Pancreas (tissue), 10 donors: ENCODE measurements around the gene ZNF142. TPM values are rescaled to one million over a fixed set of nuclear protein-coding genes. Genes with fewer than 3 reads are reported as not detected.
A peak's percentile ranks its signal among the peaks of the same experiment; 100 is the strongest.

ENCODE experiments used
- ATAC-seq, 4 donors: fragments of 200-7000 bp; cut with Tn5 transposase; one replicate each; pipeline versions ENCODE4 v1.8.0 to v1.9.1; 2020; ENCODE audit warnings: mild to moderate bottlenecking in 4 of 4, moderate library complexity in 4 of 4
- DNase-seq, 6 donors: peaks; one replicate each; pipeline ENCODE4 v3.0.0-alpha.2; 2020
- FAIRE-seq: peaks from 2 replicates; lab custom pipeline; 2012; peaks lifted over from hg19 to GRCh38; lab: Jason Lieb, UNC
- H3K27ac ChIP-seq, 4 donors: fragments of 200-600 bp; sonication (generic); 1 replicate in 3 of 4; 2 replicates in 1 of 4; pipeline versions ENCODE4 v1.5.0 to v1.8.0; 2020
- H3K27me3 ChIP-seq, 4 donors: fragments of 200-600 bp; one replicate each; pipeline ENCODE4 v1.8.0; 2021
- H3K36me3 ChIP-seq, 3 donors: fragments of 200-600 bp; sonication (generic) in 1 of 3; one replicate each; pipeline versions ENCODE4 v1.5.0 to v1.8.0; 2020 to 2021
- H3K4me1 ChIP-seq, 3 donors: fragments of 200-600 bp; one replicate each; pipeline ENCODE4 v1.8.0; 2021
- H3K4me3 ChIP-seq, 4 donors: fragments of 200-600 bp; sonication (generic) in 2 of 4; one replicate each; pipeline versions ENCODE4 v1.5.0 to v1.8.0; 2020 to 2021
- H3K9me3 ChIP-seq, 4 donors: fragments of 200-600 bp; one replicate each; pipeline ENCODE4 v1.8.0; 2021
- WGBS, 2 donors: extraction: QIAGEN DNeasy Blood & Tissue Kit; methylation state at CpG; one replicate each; pipeline ENCODE4 v1.1.7; 2013; 5-methylcytosine and 5-hydroxymethylcytosine counted together
- intact Hi-C, 3 donors: fragments of 100-400 bp; cut with DNase I; formaldehyde crosslinking; loops; one replicate each; pipeline versions ENCODE4 v1.11.1 to v1.14.2; 2022
- polyA plus RNA-seq, 2 donors: library from polyadenylated mRNA; stranded (reverse); fragments of 200-250 nt; gene quantifications; one replicate each; pipeline ENCODE4 v1.2.3, GENCODE V29; 2013
- total RNA-seq, 6 donors: library from RNA; stranded (reverse); fragmentation: NEBNext Ultra II Directional in 4 of 6; extraction: Animal tissue kit (Norgen Biotek cat#: 25700) in 4 of 6; gene quantifications; one replicate each; pipeline versions ENCODE4 v1.2.1 to v1.2.4, GENCODE V29; 2021 to 2023
- TF ChIP-seq, protein P1 (sequence below), 4 donors: fragments of 200-600 bp; sonication (generic) in 3 of 4; IDR thresholded peaks; one replicate each; pipeline versions ENCODE4 v1.5.0 to v1.8.0; 2021; ENCODE audit warnings: antibody characterized with exemption in 4 of 4
- donor health status: healthy with polysubstance abuse.
- donor health status: DM: no; HTN: no; CAD: no; lungs with moderate emphysema.
- donor health status: DM: no; HTN: no; CAD: no.
- donor health status: control.
- donor health status: control.
- donor health status: Bipolar disorder and iron deficiency.
- donor health status: DM: yes; HTN: yes; CAD: no.
- donor health status: DM: no; HTN: no; CAD: no.
- donor health status: DM: no; HTN: no; CAD: no.
- donor health status: DM: yes; HTN: yes; CAD: no.

The ZNF142 gene
- total and polyA plus RNA-seq, 8 donors: 7.9 to 16.7 (median 9.9) TPM

DNA sequence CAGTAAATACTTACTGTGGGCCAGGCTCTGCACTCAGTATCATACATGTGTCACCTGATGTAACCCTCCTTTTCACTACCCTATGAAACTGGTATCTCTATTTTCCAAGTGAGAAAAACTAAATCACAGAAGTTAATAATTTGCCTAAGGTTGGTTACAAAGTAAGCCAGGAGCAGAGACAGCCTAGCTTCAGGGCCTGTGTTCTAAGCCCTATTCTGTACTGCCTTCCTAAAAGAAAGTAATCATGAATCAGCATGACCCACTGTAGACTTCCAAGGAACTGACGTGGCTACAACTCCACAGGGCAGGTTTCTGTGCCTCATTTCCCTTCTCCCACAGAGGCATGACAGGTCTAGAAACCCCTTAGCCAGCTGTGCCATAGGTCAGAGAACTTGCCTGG is 14.3 kb downstream of the ZNF142 start:
- Histone ChIP-seq H3K4me3 (no peak overlapping the region), H3K27me3 (no peaks in the 10 kb centered on the region), H3K9me3 (no peaks in the 10 kb centered on the region), H3K36me3 (peaks cover 11 to 73% (median 20%) of the 10 kb centered on the region in 3 donors), H3K27ac (peak overlapping the region in 3 of 4 donors; percentile 26 to 67 (median 58)), H3K4me1 (no peaks in the 10 kb centered on the region)
- intact Hi-C loops: no loop called here
- DNase-seq: no peak
- peak; percentile 32 to 66 (median 62) for ATAC-seq
- TF ChIP-seq, protein P1, sequence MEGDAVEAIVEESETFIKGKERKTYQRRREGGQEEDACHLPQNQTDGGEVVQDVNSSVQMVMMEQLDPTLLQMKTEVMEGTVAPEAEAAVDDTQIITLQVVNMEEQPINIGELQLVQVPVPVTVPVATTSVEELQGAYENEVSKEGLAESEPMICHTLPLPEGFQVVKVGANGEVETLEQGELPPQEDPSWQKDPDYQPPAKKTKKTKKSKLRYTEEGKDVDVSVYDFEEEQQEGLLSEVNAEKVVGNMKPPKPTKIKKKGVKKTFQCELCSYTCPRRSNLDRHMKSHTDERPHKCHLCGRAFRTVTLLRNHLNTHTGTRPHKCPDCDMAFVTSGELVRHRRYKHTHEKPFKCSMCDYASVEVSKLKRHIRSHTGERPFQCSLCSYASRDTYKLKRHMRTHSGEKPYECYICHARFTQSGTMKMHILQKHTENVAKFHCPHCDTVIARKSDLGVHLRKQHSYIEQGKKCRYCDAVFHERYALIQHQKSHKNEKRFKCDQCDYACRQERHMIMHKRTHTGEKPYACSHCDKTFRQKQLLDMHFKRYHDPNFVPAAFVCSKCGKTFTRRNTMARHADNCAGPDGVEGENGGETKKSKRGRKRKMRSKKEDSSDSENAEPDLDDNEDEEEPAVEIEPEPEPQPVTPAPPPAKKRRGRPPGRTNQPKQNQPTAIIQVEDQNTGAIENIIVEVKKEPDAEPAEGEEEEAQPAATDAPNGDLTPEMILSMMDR (IDR thresholded peaks at IDR 0.05): no peak
- FAIRE-seq: no peak
- WGBS, 2 donors: 53 to 68% methylated on average over 1 of the region's 1 CpG

DNA sequence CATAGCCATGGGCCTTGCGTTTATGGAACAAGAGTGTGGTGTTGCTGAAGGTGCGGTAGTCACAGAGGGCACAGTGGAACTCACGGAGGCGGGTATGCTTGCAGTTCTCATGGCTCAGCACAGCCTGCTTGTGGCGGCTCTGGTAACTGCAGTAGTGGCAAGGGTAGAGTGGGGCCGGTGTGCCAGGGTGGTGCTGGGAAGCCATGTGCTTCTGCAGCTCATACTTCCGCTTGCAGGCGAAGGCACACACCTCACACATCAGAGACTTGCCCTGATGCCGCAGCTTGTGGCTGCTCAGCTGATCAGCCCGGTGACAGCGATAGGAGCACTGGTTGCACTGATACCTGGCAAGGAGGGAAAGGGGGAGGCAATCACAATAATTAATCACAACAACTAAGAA is 14.7 kb downstream of the ZNF142 start:
- no peaks in the 10 kb centered on the region for H3K27me3 ChIP-seq
- H3K36me3 ChIP-seq: peaks cover 11 to 71% (median 20%) of the 10 kb centered on the region in 3 donors
- H3K27ac ChIP-seq: peak overlapping the region in 3 of 4 donors; percentile 49 to 67 (median 58)
- H3K4me3 ChIP-seq: no peak overlapping the region
- peak; percentile 52 to 64 (median 54) for ATAC-seq
- intact Hi-C loops: no loop called here
- TF ChIP-seq, protein P1 (IDR thresholded peaks at IDR 0.05): no peak
- no peaks in the 10 kb centered on the region for H3K4me1 ChIP-seq
- DNase-seq: peak in 1 of 6 donors; percentile 14
- FAIRE-seq: no peak
- H3K9me3 ChIP-seq: no peaks in the 10 kb centered on the region
- 62 to 71% methylated on average over 11 of the region's 11 CpGs for WGBS, 2 donors

DNA sequence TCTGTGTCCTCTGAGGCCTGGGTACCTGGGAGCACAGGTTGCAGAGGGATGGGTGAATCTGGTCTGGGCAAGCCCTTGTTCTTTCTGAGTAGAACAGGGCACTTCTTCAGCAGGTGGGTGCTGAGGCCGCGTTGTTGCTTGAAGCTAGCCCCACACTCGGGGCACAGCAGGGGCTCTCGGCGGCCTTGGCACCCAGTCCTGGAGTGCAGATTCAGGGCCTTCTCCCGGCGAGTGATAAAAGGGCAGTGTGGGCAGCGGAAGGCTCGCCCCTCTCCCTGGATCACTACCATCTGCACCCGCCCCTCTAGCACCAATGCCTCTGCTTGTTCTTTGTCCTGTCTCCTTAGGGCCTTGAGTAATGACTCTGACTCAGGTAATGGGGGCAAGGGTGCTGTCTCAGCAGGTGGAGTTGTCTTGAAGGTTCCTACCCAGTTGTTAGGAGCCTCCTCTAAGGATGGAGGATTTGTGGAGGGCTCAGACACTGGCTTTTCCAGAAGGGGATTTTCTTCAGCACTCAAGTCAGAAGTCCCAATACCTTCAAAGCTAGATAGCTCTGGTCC is 15.6 kb downstream of the ZNF142 start:
- peaks cover 11 to 71% (median 20%) of the 10 kb centered on the region in 3 donors for H3K36me3 ChIP-seq
- TF ChIP-seq, protein P1 (IDR thresholded peaks at IDR 0.05): no peak
- no peak for FAIRE-seq
- H3K27me3 ChIP-seq: no peaks in the 10 kb centered on the region
- peak overlapping the region in 1 of 4 donors; percentile 67 for H3K27ac ChIP-seq
- no peaks in the 10 kb centered on the region for H3K4me1 ChIP-seq
- intact Hi-C loops: no loop called here
- 87 to 92% methylated on average over 10 of the region's 10 CpGs for WGBS, 2 donors
- H3K9me3 ChIP-seq: no peaks in the 10 kb centered on the region
- no peak for DNase-seq
- no peak overlapping the region for H3K4me3 ChIP-seq
- no peak for ATAC-seq

DNA sequence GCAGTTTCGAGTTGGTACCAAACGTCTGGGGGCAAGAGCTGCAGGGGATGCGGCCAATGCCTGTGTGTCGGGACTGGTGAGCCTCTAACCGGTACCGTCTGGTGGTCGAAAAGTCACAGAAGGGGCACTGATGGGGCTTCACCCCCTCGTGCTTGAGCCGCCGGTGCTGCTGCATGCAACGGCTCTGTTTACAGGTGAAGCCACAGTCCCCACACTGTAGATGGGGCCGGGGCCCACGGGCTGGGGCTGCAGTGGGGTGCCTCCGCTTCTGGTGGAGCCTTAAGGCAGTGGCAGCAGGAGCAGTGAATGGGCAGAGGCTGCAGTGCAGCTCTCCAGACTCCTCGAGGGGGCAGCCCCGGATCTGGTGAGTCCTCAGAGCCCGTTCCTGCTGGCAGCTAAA is 16.6 kb downstream of the ZNF142 start:
- Histone ChIP-seq H3K9me3 (no peaks in the 10 kb centered on the region), H3K27ac (no peak overlapping the region), H3K4me1 (no peaks in the 10 kb centered on the region), H3K36me3 (peaks cover 11 to 72% (median 27%) of the 10 kb centered on the region in 3 donors), H3K27me3 (no peaks in the 10 kb centered on the region), H3K4me3 (no peak overlapping the region)
- no peak for FAIRE-seq
- peak in 1 of 6 donors; percentile 55 for DNase-seq
- intact Hi-C loops: no loop called here
- WGBS, 2 donors: 89% methylated on average over 17 of the region's 17 CpGs
- TF ChIP-seq, protein P1 (IDR thresholded peaks at IDR 0.05): no peak
- no peak for ATAC-seq

DNA sequence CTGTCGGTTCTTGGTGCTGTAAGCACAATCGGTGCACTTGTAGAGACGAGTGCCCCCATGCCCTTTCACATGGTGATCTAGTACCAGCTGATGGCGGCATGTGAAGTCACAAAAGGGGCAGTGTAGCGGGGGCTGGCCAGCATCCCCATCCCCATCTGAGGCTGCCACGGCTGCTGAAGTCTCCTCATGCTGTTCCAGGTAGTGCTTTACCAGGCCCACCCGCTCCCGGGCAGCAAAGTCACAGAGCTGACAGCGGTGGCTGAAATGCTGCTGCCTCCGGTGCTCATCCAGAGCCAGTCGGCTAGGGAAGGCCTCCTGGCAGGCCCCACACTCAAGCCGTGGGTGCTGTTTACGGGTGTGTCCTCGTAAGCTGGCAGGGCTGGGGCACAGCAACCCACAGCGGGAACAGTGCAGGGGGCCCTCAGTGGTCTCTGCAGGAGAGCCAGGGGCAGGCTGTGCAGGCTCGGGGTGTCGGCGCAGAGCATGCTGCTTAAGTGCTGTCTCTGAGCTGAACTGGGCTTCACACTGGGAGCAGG is 17.2 kb downstream of the ZNF142 start:
- DNase-seq (peak in 1 of 6 donors; percentile 54), FAIRE-seq (no peak), ATAC-seq (no peak)
- no peaks in the 10 kb centered on the region for H3K4me1 ChIP-seq
- no peak overlapping the region for H3K27ac ChIP-seq
- H3K27me3 ChIP-seq: no peaks in the 10 kb centered on the region
- 93 to 95% methylated on average over 15 to 18 of the region's 18 CpGs for WGBS, 2 donors
- TF ChIP-seq, protein P1 (IDR thresholded peaks at IDR 0.05): no peak
- no peaks in the 10 kb centered on the region for H3K9me3 ChIP-seq
- H3K4me3 ChIP-seq: no peak overlapping the region
- intact Hi-C loops: no loop called here
- peaks cover 11 to 75% (median 27%) of the 10 kb centered on the region in 3 donors for H3K36me3 ChIP-seq
